Upper lobe of left lung (tissue), 6 donors: ENCODE measurements around the gene FAM149A. TPM values are rescaled to one million over a fixed set of nuclear protein-coding genes. Genes with fewer than 3 reads are reported as not detected.

Source experiments
- ATAC-seq, 2 donors: fragments of 200-7000 bp; cut with Tn5 transposase; one replicate each; pipeline ENCODE4 v1.9.1; 2022; ENCODE audit warnings: mild to moderate bottlenecking in 2 of 2, moderate library complexity in 2 of 2; ENCODE audit not compliant: low FRiP score in 2 of 2
- DNase-seq, 2 donors: peaks; one replicate each; pipeline ENCODE4 v3.0.0-alpha.2; 2019 to 2020
- H3K27ac ChIP-seq, 4 donors: fragments of 200-600 bp; sonication (generic); one replicate each; pipeline ENCODE4 v1.5.1; 2016 to 2019
- H3K27me3 ChIP-seq, 4 donors: fragments of 200-600 bp; sonication (generic); one replicate each; pipeline ENCODE4 v1.5.1; 2017 to 2019
- H3K36me3 ChIP-seq, 4 donors: fragments of 200-600 bp; sonication (generic); one replicate each; pipeline ENCODE4 v1.5.1; 2016 to 2019
- H3K4me1 ChIP-seq, 4 donors: fragments of 200-600 bp; sonication (generic); one replicate each; pipeline ENCODE4 v1.5.1; 2018 to 2019
- H3K4me3 ChIP-seq, 4 donors: fragments of 200-600 bp; sonication (generic); one replicate each; pipeline ENCODE4 v1.5.1; 2017 to 2019; ENCODE audit warnings: mild to moderate bottlenecking in 2 of 4, moderate library complexity in 1 of 4
- H3K9me3 ChIP-seq, 4 donors: fragments of 200-600 bp; sonication (generic); one replicate each; pipeline ENCODE4 v1.5.1; 2018 to 2019
- CTCF ChIP-seq, 6 experiments: fragments of 450-650 bp in 4 of 6; fragments of 200-600 bp in 2 of 6; sonication (generic) in 2 of 6; IDR thresholded peaks; one replicate each; pipeline ENCODE4 v1.5.1; 2016 to 2019; ENCODE audit warnings: antibody characterized with exemption in 6 of 6
- EP300 ChIP-seq, 4 donors: sonication (generic); formaldehyde crosslinking; IDR thresholded peaks; one replicate each; pipeline ENCODE4 v1.5.1; 2017; ENCODE audit warnings: antibody characterized with exemption in 4 of 4, control low read depth in 2 of 4
- POLR2A ChIP-seq, 4 donors: fragments of 450-650 bp; IDR thresholded peaks; one replicate each; pipeline ENCODE4 v1.5.1; 2016 to 2017; ENCODE audit warnings: antibody characterized with exemption in 4 of 4, mild to moderate bottlenecking in 2 of 4
- POLR2AphosphoS5 ChIP-seq, 2 donors: sonication (generic); formaldehyde crosslinking; IDR thresholded peaks; one replicate each; pipeline ENCODE4 v1.5.1; 2017; ENCODE audit warnings: antibody characterized with exemption in 2 of 2
- whole genome bisulfite sequencing, 2 donors: methylation state at CpG; one replicate each; pipeline ENCODE4 v1.1.5; 2017 to 2018; 5-methylcytosine and 5-hydroxymethylcytosine counted together
- total RNA-seq, 6 donors: library from RNA; depleted of rRNA in 4 of 6; stranded (reverse); fragments of >200 nt in 4 of 6; gene quantifications; one replicate each; pipeline versions ENCODE4 v1.1.0 to v1.2.1, GENCODE V29; 2016 to 2021
- donor health status: DM: no; HTN: no; CAD: no; lungs with moderate emphysema.
- donor health status: DM: no; HTN: yes; CAD: no; lungs with severe emphysema.

Gene FAM149A
- total RNA-seq, 6 donors from 2014 or later, result 11.0 to 43.5 (median 19.2) TPM

GRCh38 chr4:186202490-186203140 is 98.1 kb downstream of the FAM149A start:
- TF ChIP-seq EP300 (IDR thresholded peaks at IDR 0.05) (no peak), POLR2A (IDR thresholded peaks at IDR 0.05) (no peak), CTCF (IDR thresholded peaks at IDR 0.05) (no peak), POLR2AphosphoS5 (IDR thresholded peaks at IDR 0.05) (no peak)
- peaks cover 4 to 8% (median 6%) of the 10 kb centered on the region in 4 donors for H3K4me1 ChIP-seq
- no peak for ATAC-seq
- DNase-seq, result no peak
- H3K27ac ChIP-seq, result no peak overlapping the region
- WGBS, 2 donors, result 87 to 91% methylated on average over 8 of the region's 8 CpGs
- H3K27me3 ChIP-seq, result no peaks in the 10 kb centered on the region
- H3K36me3 ChIP-seq, result no peaks in the 10 kb centered on the region
- no peak overlapping the region for H3K4me3 ChIP-seq
- H3K9me3 ChIP-seq, result no peaks in the 10 kb centered on the region

- 47 to 63% methylated on average over 12 of the region's 12 CpGs for whole genome bisulfite sequencing, 2 donors
- peak overlapping the region in 1 of 4 donors; percentile 43 for H3K4me3 ChIP-seq
- H3K9me3 ChIP-seq, result no peaks in the 10 kb centered on the region
- no peak for TF ChIP-seq POLR2A (IDR thresholded peaks at IDR 0.05)
- TF ChIP-seq EP300 (IDR thresholded peaks at IDR 0.05), result no peak
- no peak for TF ChIP-seq POLR2AphosphoS5 (IDR thresholded peaks at IDR 0.05)
- TF ChIP-seq CTCF (IDR thresholded peaks at IDR 0.05), result no peak
- ATAC-seq (peak; percentile 26 to 53), DNase-seq (no peak)
- peaks cover 4 to 8% (median 6%) of the 10 kb centered on the region in 4 donors for H3K4me1 ChIP-seq
- no peaks in the 10 kb centered on the region for H3K36me3 ChIP-seq
- H3K27me3 ChIP-seq, result no peaks in the 10 kb centered on the region
- H3K27ac ChIP-seq, result peak overlapping the region in 2 of 4 donors; percentile 6 to 57
Observed at GRCh38 chr4:186203406-186203805, 98.9 kb downstream of the FAM149A start.

- H3K4me3 ChIP-seq, result peak overlapping the region in 1 of 4 donors; percentile 43
- WGBS, 2 donors, result 49 to 78% methylated on average over 44 to 45 of the region's 45 CpGs
Observed at GRCh38 chr4:186204103-186204559, 99.6 kb downstream of the FAM149A start.

GRCh38 chr4:186204686-186205085 is 100.2 kb downstream of the FAM149A start:
- peak overlapping the region in 2 of 4 donors; percentile 35 to 46 for H3K27ac ChIP-seq
- 84 to 93% methylated on average over 12 to 13 of the region's 13 CpGs for WGBS, 2 donors

More at GRCh38 chr4:186204103-186204559, 99.6 kb downstream of the FAM149A start:
- Histone ChIP-seq H3K9me3 (no peaks in the 10 kb centered on the region), H3K27ac (peak overlapping the region in 2 of 4 donors; percentile 46 to 57), H3K27me3 (no peaks in the 10 kb centered on the region), H3K36me3 (peaks cover 0 to 5% (median 4%) of the 10 kb centered on the region in 4 donors), H3K4me1 (peaks cover 4 to 8% (median 6%) of the 10 kb centered on the region in 4 donors)
- no peak for TF ChIP-seq CTCF (IDR thresholded peaks at IDR 0.05)
- TF ChIP-seq EP300 (IDR thresholded peaks at IDR 0.05), result no peak
- TF ChIP-seq POLR2AphosphoS5 (IDR thresholded peaks at IDR 0.05), result no peak
- no peak for TF ChIP-seq POLR2A (IDR thresholded peaks at IDR 0.05)
- peak in 1 of 2 donors; percentile 65 for ATAC-seq
- no peak for DNase-seq

More at GRCh38 chr4:186204686-186205085, 100.2 kb downstream of the FAM149A start:
- TF ChIP-seq POLR2AphosphoS5 (IDR thresholded peaks at IDR 0.05) (no peak), CTCF (IDR thresholded peaks at IDR 0.05) (no peak), POLR2A (IDR thresholded peaks at IDR 0.05) (no peak), EP300 (IDR thresholded peaks at IDR 0.05) (no peak)
- Histone ChIP-seq H3K4me1 (peaks cover 4 to 8% (median 6%) of the 10 kb centered on the region in 4 donors), H3K4me3 (peak overlapping the region in 1 of 4 donors; percentile 43), H3K9me3 (no peaks in the 10 kb centered on the region), H3K36me3 (peaks cover 0 to 11% (median 9%) of the 10 kb centered on the region in 4 donors), H3K27me3 (no peaks in the 10 kb centered on the region)
- no peak for ATAC-seq
- DNase-seq, result peak in 1 of 2 donors; percentile 35
